GM23248 (cell line): ENCODE data around the gene HRC. TPM values are rescaled to one million over a fixed set of nuclear protein-coding genes. Genes with fewer than 3 reads are reported as not detected.

ENCODE experiments used
- DNase-seq: peaks from one replicate; pipeline ENCODE4 v3.0.0-alpha.2; 2015
- H2AFZ ChIP-seq: fragments of 200-600 bp; sonication (generic); 2 replicates; pipeline ENCODE4 v1.6.1; 2016; ENCODE audit warnings: antibody characterized with exemption
- H3F3A ChIP-seq: fragments of 200-600 bp; sonication (generic); 2 replicates; pipeline ENCODE4 v1.6.1; 2016; ENCODE audit warnings: mild to moderate bottlenecking, antibody characterized with exemption, mixed run types; ENCODE audit not compliant: insufficient read depth
- H3K27ac ChIP-seq: fragments of 200-600 bp; sonication (generic); 2 replicates; pipeline ENCODE4 v1.5.1; 2016; ENCODE audit warnings: mild to moderate bottlenecking
- H3K27me3 ChIP-seq: fragments of 200-600 bp; sonication (generic); replicated peaks from 2 replicates; pipeline ENCODE4 v1.6.1; 2016; ENCODE audit warnings: mild to moderate bottlenecking; ENCODE audit not compliant: insufficient read depth
- H3K36me3 ChIP-seq: fragments of 200-600 bp; sonication (generic); 2 replicates; pipeline ENCODE4 v1.6.1; 2016; ENCODE audit warnings: low read depth, mild to moderate bottlenecking
- H3K4me1 ChIP-seq: fragments of 200-600 bp; sonication (generic); 2 replicates; pipeline ENCODE4 v1.6.1; 2016; ENCODE audit warnings: mild to moderate bottlenecking; ENCODE audit not compliant: insufficient read depth
- H3K4me2 ChIP-seq: fragments of 200-600 bp; sonication (generic); one replicate; pipeline ENCODE4 v1.6.1; 2016; ENCODE audit warnings: mild to moderate bottlenecking; ENCODE audit not compliant: unreplicated experiment
- H3K4me3 ChIP-seq: fragments of 200-600 bp; sonication (generic); 2 replicates; pipeline ENCODE4 v1.5.1; 2016; ENCODE audit warnings: mild to moderate bottlenecking
- H3K79me2 ChIP-seq: fragments of 200-600 bp; sonication (generic); 2 replicates; pipeline ENCODE4 v1.6.1; 2016; ENCODE audit warnings: mild to moderate bottlenecking; ENCODE audit not compliant: insufficient read depth
- H3K9ac ChIP-seq: fragments of 200-600 bp; sonication (generic); 2 replicates; pipeline ENCODE4 v1.6.1; 2016; ENCODE audit warnings: mild to moderate bottlenecking
- H3K9me2 ChIP-seq: fragments of 200-600 bp; sonication (generic); 2 replicates; pipeline ENCODE4 v1.6.1; 2016; ENCODE audit warnings: mixed run types, mild to moderate bottlenecking, moderate library complexity; ENCODE audit not compliant: insufficient read depth
- H3K9me3 ChIP-seq: fragments of 200-600 bp; sonication (generic); one replicate; pipeline ENCODE4 v1.6.1; 2017; ENCODE audit warnings: low read depth
- H4K20me1 ChIP-seq: fragments of 200-600 bp; sonication (generic); 2 replicates; pipeline ENCODE4 v1.6.0; 2016; ENCODE audit not compliant: insufficient read depth
- EZH2 ChIP-seq: fragments of 200-600 bp; sonication (generic); IDR thresholded peaks from 2 replicates; pipeline ENCODE4 v1.6.1; 2018; ENCODE audit warnings: antibody characterized with exemption, mild to moderate bottlenecking; ENCODE audit not compliant: insufficient read depth, poor library complexity, severe bottlenecking
- EZH2phosphoT487 ChIP-seq: fragments of 200-600 bp; sonication (generic); IDR thresholded peaks from 2 replicates; pipeline ENCODE4 v1.6.1; 2018; ENCODE audit warnings: antibody characterized with exemption, moderate library complexity, mild to moderate bottlenecking, low read depth; ENCODE audit not compliant: insufficient read depth
- WGBS, 2 experiments: methylation state at CpG; one replicate each; pipeline ENCODE4 v1.1.6; 2015 to 2017; ENCODE audit warnings: low lambda C conversion rate in 2 of 2, low coverage in 1 of 2; ENCODE audit errors: missing lambda C conversion rate in 2 of 2; 5-methylcytosine and 5-hydroxymethylcytosine counted together
- in situ Hi-C: fragments of 300-500 bp; cut with MboI; formaldehyde crosslinking; loops from 2 replicates; pipeline ENCODE4 v1.15.0; 2020
- polyA plus RNA-seq: library from polyadenylated mRNA; unstranded; fragments of >200 nt; fragmentation: Nextera tagmentation; extraction: Ambion mirVana; gene quantifications from 2 replicates; pipeline ENCODE4 v1.2.1, GENCODE V29; 2016
- total RNA-seq: library from RNA; depleted of rRNA; stranded (reverse); fragments of >200 nt; shearing (Covaris generic); gene quantifications from 2 replicates; pipeline ENCODE4 v1.2.3, GENCODE V29; 2014; rRNA removed

The HRC gene
- total RNA-seq (not detected in 2 replicates), polyA plus RNA-seq (0.10 TPM in 1 of 2 replicates, not detected in the other)

DNA sequence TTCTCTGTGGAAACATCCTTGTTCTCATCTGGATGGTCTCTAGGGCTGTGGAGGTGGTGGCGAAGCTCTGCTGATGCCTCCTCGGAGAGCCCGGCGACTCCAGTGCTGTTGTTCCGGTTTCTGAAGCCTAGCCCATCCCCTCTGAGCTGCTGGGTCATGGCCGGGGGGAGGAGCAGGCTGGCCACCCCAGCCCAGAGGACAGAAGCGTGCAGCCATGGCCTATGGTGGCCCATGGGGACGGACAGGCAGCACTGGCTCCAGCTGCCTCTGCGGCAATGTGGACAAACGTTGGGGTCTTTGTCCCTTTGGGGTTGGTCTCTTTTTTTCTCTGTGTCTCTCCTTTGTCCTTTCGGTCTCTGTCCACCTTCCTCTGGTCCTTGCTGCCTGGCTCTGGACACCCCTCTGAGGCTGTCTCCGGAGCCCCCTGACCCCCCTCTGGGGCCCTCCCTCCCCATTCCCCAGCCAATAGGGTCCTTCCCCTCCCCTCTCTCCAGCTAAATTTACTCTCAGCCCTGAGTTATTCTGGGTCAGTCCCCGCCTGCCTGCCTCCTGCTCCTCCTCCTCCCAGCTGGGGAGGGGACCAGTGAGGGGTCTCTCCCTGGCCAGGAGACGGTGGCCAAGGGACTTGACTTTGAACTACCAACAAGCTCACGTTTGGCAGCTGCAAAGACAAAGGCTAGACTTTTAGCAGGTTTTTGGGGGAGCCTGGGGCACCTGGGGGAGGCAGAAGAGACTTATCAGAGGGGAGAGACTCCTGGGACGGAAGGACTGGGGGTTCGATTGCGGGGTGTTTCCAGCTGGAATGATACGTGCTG is at the start of gene HRC:
Gene HRC (minus strand): TSS at position 392 of the 815 bp plus-strand sequence. CDS start 159 bp downstream, at position 233.
- H3K9me2 ChIP-seq: no peaks in the 10 kb centered on the region
- H3K79me2 ChIP-seq: peaks cover 22% of the 10 kb centered on the region
- no peaks in the 10 kb centered on the region for H3K36me3 ChIP-seq
- H3K9ac ChIP-seq: no peak within 1 kb of the TSS
- H3K4me1 ChIP-seq: peaks cover 8% of the 10 kb centered on the region; the same call in 1 of the 2 replicates
- WGBS, 2 experiments: 61 to 63% methylated on average over 17 to 19 of the region's 19 CpGs
- in situ Hi-C loops: no loop called here
- H3K9me3 ChIP-seq: no peaks in the 10 kb centered on the region
- no peak within 1 kb of the TSS for H2AFZ ChIP-seq
- H3F3A ChIP-seq: peaks cover 5% of the 10 kb centered on the region; the same call in 1 of the 2 replicates
- no peak within 1 kb of the TSS for H3K4me3 ChIP-seq
- no peak for TF ChIP-seq EZH2
- no peak for TF ChIP-seq EZH2phosphoT487
- no peak for DNase-seq
- H3K27ac ChIP-seq: no peak within 1 kb of the TSS
- no peaks in the 10 kb centered on the region for H3K27me3 ChIP-seq
- H3K4me2 ChIP-seq: no peak within 1 kb of the TSS
- no peaks in the 10 kb centered on the region; the same call in 1 of the 2 replicates for H4K20me1 ChIP-seq

GRCh38 chr19:49201042-49201441 is 45.8 kb upstream of the HRC start:
- Histone ChIP-seq H3K4me2 (no peak overlapping the region), H3K27ac (no peak overlapping the region), H3K9me3 (no peaks in the 10 kb centered on the region), H2AFZ (no peak overlapping the region), H3K27me3 (no peaks in the 10 kb centered on the region), H3K79me2 (no peaks in the 10 kb centered on the region), H4K20me1 (no peaks in the 10 kb centered on the region), H3K4me3 (no peak overlapping the region), H3K4me1 (peaks cover 13% of the 10 kb centered on the region), H3K9me2 (no peaks in the 10 kb centered on the region), H3K36me3 (peaks cover 31% of the 10 kb centered on the region), H3K9ac (no peak overlapping the region), H3F3A (peaks cover 22% of the 10 kb centered on the region; the same call in 1 of the 2 replicates)
- TF ChIP-seq EZH2 (no peak), EZH2phosphoT487 (no peak)
- DNase-seq: no peak
- WGBS, 2 experiments: 97% methylated on average over 7 of the region's 7 CpGs
- in situ Hi-C loops: loop anchor here (10.0 kb wide), 1 partner anchor 106 kb away; no protein-coding TSS in a partner anchor

DNA sequence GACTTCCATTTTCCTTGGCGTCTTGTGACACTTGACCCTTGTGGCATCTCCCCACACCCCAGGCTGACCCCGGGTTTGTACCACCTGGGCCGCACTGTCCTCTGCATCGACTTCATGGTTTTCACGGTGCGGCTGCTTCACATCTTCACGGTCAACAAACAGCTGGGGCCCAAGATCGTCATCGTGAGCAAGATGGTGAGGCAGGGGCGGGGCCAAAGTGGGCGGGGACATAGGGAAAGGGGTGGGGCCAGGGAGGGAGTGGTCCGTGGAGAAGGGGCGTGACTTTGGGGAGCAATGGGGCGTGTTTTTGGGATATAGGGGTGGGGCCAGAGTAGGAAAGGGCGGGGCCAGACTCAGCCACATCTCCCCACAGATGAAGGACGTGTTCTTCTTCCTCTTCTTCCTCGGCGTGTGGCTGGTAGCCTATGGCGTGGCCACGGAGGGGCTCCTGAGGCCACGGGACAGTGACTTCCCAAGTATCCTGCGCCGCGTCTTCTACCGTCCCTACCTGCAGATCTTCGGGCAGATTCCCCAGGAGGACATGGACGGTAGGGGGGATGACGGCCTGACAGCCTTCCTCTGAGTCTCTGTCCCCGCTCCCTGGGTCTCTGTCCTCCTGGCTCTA is 45.2 kb upstream of the HRC start:
- 91 to 98% methylated on average over 17 to 29 of the region's 29 CpGs for WGBS, 2 experiments
- in situ Hi-C loops: loop anchor here (10.0 kb wide), 1 partner anchor 106 kb away; no protein-coding TSS in a partner anchor

GRCh38 chr19:49196527-49197240 is 41.5 kb upstream of the HRC start:
- Histone ChIP-seq H3K4me3 (no peak overlapping the region), H3K4me2 (no peak overlapping the region), H3K9me3 (no peaks in the 10 kb centered on the region), H4K20me1 (no peaks in the 10 kb centered on the region), H3K36me3 (peaks cover 17% of the 10 kb centered on the region), H3K9me2 (no peaks in the 10 kb centered on the region), H3K79me2 (no peaks in the 10 kb centered on the region), H3F3A (peaks cover 11% of the 10 kb centered on the region; the same call in 1 of the 2 replicates), H3K27ac (no peak overlapping the region), H3K4me1 (peaks cover 4% of the 10 kb centered on the region; the same call in 1 of the 2 replicates), H3K9ac (no peak overlapping the region), H3K27me3 (no peaks in the 10 kb centered on the region), H2AFZ (no peak overlapping the region)
- in situ Hi-C loops: no loop called here
- no peak for DNase-seq
- WGBS, 2 experiments: 87 to 88% methylated on average over 38 to 39 of the region's 40 CpGs
- TF ChIP-seq EZH2: no peak
- no peak for TF ChIP-seq EZH2phosphoT487

More for the DNA sequence above, 45.2 kb upstream of the HRC start:
- Histone ChIP-seq H3F3A (peaks cover 22% of the 10 kb centered on the region; the same call in 1 of the 2 replicates), H3K79me2 (no peaks in the 10 kb centered on the region), H4K20me1 (no peaks in the 10 kb centered on the region), H2AFZ (no peak overlapping the region), H3K9me2 (no peaks in the 10 kb centered on the region), H3K27me3 (no peaks in the 10 kb centered on the region), H3K9me3 (no peaks in the 10 kb centered on the region), H3K4me2 (no peak overlapping the region), H3K36me3 (peaks cover 26% of the 10 kb centered on the region), H3K27ac (no peak overlapping the region), H3K9ac (no peak overlapping the region), H3K4me3 (no peak overlapping the region), H3K4me1 (peaks cover 13% of the 10 kb centered on the region)
- no peak for TF ChIP-seq EZH2
- TF ChIP-seq EZH2phosphoT487: no peak
- peak; percentile 61 for DNase-seq
